Lung microvascular endothelial cell (primary cell): ENCODE measurements around the gene GNB1. TPM values are rescaled to one million over a fixed set of nuclear protein-coding genes. Genes with fewer than 3 reads are reported as not detected.
"Not testable (repeated sequence)": the region's sequence is repeated elsewhere in the genome, so short reads cannot be mapped to it uniquely, and the experiment has no call there.

ENCODE experiments used
- DNase-seq, 2 donors: peaks; one replicate each; pipeline versions ENCODE4 v3.0.0 to v3.0.0-alpha.2; 2010; ENCODE audit warnings: low read depth in 2 of 2
- total RNA-seq: library from RNA; depleted of rRNA; stranded (reverse); fragments of >200 nt; gene quantifications from 2 replicates; pipeline ENCODE4 v1.2.1, GENCODE V29; 2014

Gene GNB1
- total RNA-seq, 1 donor from 2014 or later: 93.5 TPM

DNA sequence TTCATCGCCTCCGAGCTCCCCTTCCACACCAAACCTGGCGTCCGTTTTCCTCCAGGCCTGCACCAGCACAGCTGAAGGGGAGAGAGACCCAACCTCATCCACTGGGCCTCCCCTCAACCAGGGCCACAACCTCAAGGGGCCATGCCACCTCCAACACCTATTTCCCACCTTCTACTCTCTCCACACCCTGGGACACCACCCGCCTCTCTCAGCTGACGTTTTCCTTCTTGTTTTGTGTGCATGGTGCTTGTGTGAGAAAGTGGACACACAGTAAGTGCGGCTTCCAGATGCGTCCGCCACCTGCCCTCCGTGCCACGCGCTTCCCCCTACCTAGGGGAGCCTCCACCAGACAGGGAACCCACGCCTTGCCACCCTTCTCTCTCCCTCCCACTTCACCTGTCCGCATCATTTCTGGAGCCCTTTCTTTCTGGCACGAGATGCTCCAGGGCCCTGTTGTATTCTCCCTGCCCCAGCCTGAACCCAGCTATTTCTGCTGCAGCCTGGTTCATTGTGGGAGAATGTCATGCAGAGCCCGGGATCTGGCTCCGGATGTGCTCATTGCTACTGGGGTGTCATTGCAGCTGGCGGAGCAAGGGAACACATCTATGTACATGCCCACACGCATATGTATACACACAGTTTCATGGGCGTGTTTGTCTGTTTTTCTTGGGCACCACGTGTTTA, 1.3 kb upstream of the GNB1 start:
- DNase-seq: no peak

GRCh38 chr1:1891349-1892078, 627 bp upstream of the GNB1 start:
- DNase-seq: peak; percentile 46 to 76

DNA sequence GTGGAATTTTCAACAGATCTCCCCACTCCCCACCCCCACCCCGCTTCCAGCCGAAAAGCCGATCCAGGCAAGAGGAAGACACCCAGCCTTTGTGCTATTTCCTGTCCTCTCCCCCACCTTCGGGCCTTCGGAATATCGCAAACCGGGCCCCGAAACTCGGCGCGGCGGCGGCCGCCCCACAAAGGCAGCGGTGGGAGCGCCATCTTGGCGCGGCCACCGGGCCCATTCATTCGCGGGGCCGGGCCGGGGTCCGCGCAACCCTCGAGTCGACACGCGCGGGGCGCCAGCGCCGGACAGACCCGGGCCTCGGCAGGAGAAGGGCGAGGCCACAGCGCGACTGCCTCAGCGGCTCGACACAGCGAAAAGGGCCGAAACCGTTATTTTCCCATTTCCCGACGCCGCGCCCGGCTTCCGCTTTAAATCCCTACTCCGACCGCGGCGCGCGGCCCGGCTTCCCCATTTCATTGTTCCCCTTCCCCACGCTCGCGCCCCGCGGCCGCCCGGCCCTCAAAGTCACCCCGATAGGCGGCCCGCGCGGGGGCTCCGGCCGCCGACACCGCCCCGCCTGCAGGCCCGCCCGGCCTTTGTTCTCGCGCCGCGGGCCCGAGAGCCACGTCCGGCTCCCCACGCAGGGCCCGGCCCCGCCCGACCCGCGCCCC, 911 bp downstream of the GNB1 start:
- peak; percentile 60 to 62 for DNase-seq

DNA sequence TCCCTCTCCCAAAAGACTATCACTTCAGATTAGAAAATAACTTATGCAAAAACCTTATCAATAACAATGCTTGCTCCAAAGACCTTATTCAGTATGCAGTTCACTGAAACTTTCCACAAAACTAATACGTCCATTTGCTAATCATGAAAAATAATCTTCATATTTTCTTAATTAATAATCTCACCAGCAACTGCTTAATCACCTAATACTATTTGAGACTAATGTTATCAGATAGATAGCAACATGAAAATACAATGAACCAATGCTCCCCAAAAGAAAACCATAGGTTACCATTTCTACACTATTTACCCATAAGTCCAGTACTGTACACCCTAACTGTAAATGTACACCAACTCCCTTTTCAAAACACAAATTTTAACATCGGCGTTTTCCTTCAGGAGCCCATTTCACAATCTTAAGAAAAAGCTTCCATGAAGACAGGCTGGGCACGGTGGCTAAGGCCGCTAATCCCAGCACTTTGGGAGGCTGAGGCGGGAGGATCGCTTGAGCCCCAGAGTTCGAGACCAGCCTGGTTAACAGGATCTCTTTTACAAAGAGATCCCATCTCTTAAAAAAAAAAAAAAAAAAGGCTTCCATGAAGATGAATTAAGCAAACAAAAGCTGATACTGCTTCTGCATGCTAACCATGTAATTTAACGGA, 1.7 kb downstream of the GNB1 start:
- DNase-seq: no peak

GRCh38 chr1:1883890-1884289, 7.0 kb downstream of the GNB1 start:
- not testable (repeated sequence) for DNase-seq

DNA sequence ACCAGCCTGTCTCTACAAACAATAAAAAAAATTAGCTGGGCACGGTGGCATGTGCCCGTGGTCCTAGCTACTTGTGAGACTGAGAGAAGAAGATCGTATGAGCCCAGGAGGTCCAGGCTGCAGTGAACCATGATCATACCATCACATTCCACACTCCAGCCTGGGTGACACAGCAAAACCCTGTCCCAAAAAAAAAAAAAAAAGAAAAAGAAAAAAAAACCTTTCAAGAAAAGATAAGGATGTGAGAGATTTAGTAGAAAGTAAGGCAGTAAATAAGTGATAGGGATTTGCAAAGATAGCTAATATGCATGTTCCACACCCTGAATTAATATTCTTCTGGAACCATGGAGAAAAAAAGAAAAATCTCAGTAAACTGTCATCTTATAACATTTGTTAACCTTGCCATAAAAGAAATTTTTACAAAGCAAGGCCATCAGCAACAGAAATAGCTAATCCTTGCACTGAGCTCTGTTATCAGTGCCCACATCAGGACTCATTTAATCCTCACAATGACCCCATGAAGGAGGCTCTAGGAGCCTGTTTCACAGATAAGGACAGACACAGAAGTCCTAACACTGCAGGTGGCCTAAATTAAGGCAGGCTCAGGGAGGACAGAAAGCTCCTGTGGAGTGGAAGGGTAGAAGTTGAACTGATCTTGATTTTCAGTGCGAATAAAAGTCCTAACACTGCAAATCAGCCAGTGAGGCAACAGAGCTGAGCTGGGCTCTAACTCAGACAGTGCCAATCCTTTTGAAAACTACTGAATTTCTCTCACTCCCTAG, 7.6 kb downstream of the GNB1 start:
- DNase-seq: no peak

GRCh38 chr1:1881727-1882126, 9.2 kb downstream of the GNB1 start:
- DNase-seq: no peak

DNA sequence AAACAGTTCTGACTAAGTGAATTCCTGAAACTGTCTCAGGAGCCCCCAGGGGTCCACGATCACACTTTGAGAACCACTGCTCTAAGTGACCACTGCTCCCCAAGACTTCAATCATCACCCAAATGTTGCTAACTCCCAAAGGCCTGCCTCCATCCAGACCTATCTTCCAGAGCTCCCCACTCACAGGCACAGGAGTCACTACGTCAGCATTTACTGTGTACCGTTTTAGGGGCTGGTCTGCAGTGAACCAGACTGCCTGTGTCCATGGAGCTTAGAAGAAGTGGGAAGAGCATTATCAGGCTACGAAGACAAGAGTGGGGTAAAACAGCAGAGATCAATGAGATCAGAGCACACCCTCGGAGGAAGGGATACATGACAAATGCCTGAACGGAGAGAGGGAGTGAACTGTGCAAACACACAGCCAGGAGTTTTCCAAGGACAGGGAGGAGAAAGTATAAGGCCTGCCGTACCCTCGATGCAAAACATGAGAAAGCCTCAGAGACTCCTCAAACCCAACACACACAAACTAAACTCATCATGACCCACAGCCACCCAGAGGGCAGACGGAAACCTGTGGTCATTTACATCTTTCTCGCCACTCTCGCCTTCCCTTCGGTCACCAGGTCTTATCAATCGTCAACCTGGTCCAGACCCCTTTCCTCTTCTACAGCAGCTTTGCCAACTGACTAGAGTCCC, 10.1 kb downstream of the GNB1 start:
- DNase-seq: no peak

- DNase-seq: no peak
Observed at GRCh38 chr1:1879942-1880341, 10.9 kb downstream of the GNB1 start.

GRCh38 chr1:1877865-1878436, 12.9 kb downstream of the GNB1 start:
- no peak for DNase-seq

DNA sequence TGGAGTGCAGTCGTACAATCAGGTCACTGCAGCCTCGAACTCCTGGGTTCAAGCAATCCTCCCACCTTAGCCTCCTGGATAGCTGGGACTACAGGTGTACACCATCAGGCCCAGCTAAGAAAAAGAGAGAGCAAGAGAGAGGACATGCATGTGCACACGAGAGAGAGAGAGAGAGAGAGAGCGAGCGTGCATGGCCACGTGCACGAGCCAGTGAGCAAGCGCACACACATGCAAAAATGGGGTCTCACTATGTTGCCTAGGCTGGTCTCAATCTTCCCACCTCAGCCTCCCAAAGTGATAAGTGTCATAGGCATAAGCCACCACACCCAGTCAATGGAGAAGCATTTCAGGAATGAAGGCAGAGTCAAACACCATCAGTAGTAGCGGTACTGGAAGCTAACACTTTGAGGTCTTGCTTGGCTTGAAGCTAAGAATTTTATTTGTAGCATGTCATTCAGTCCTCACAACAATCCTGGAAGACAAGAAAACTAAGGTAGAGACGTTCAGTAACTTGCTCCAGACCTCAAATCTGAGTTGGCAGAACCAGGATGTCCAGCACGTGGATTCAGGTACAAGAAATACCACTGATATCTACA, 14.5 kb downstream of the GNB1 start:
- DNase-seq: no peak

DNA sequence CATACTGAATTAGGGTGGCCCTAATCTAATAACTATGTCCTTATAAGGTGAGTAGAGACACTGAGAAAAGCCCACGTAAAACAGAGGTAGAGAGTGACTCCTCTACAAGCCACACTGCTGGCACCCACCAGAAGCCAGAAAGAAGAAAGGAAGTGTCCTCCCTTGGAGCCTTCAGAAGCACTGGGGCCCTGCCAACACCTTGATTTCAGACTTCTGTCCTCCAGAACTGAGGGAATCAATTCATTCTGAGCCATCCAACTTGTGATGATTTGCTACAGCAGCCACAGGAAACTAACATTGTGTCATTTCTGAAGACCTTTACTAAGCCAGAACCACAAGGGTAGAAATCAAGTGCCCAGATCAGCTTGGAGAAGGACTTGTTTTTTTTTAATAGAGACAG, 15.0 kb downstream of the GNB1 start:
- DNase-seq: no peak

GRCh38 chr1:1874901-1875300, 16.0 kb downstream of the GNB1 start:
- DNase-seq: no peak

- DNase-seq: no peak
Observed at GRCh38 chr1:1873186-1873585, 17.7 kb downstream of the GNB1 start.

- DNase-seq: no peak
Observed at GRCh38 chr1:1872329-1872994, 18.4 kb downstream of the GNB1 start.

DNA sequence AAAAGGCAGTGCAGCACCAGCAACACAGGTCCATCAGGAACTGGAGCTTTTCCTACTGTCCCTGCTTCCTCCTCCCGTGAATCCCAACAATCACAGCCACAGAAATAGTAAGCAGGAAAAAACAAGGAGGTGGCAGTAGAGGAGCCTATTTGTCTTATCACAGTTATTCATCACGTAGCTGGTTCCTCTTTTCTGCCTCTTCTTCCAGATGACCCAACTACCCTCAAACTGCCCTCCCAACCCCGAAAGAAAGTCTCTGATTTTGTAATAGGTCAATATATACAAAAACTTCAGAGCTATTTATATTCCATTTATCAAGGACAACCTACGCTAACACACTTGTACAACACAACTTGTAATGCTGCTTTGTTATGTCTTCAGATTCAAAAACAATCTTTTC, 21.4 kb downstream of the GNB1 start:
- no peak for DNase-seq

GRCh38 chr1:1867164-1867563, 23.7 kb downstream of the GNB1 start:
- no peak for DNase-seq

GRCh38 chr1:1862905-1863547, 27.9 kb downstream of the GNB1 start:
- no peak for DNase-seq

DNA sequence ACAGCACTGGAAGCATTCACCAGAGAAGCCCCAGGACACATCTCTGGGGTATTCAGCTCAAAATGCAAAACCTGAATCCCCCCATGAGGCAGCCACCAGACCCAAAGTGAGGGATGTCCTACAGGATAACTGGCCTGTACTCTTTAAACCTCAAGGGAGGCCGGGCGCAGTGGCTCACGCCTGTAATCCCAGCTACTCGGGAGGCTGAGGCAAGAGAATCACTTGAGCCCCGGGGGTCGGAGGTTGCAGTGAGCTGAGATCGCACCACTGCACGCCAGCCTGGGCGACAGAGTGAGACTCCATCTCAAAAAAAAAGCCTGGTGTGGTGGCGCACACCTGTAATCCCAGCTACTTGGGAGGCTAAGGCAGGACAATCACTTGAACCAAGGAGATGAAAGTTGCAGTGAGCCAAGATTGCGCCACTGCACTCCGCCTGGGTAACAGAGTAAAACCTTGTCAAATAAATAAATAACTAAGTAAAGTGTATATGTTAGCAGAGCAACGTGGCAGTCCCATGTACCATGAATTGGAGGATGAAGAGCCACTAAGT, 29.1 kb downstream of the GNB1 start:
- not testable (repeated sequence) for DNase-seq
